GM20000 (cell line): ENCODE measurements around the gene BTBD2.
"Not testable (repeated sequence)": the region's sequence is repeated elsewhere in the genome, so short reads cannot be mapped to it uniquely, and the experiment has no call there.

ENCODE experiments used
- DNase-seq: peaks from one replicate; pipeline ENCODE4 v3.0.0; 2012; ENCODE audit warnings: low spot score
- CTCF ChIP-seq: IDR thresholded peaks from 2 replicates; pipeline ENCODE4 v1.5.1; 2012; ENCODE audit warnings: mild to moderate bottlenecking, control low read depth; ENCODE audit errors: extremely low read depth, missing control alignments

The BTBD2 gene

DNA sequence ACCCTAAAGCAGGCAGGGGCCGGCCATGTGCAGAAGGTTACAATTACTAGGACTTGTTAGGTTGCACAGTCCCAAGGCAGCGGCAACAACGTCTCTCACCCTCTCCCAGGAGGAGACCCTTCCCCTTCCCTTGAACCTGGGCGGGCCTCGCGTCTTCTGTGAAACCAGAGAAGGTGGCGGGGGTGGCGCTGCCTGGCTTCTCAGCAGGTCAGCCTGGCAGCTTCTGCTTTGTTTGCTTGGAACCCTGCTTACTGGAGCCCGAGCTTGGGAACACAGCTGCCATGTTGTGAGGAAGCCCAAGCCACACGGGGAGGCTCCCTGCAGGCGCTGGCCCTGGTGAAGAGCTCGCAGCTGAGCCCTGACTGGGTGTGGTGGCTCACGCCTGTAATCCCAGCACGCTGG lies 20.1 kb upstream of the BTBD2 start:
- no peak for TF ChIP-seq CTCF
- DNase-seq, result no peak

DNA sequence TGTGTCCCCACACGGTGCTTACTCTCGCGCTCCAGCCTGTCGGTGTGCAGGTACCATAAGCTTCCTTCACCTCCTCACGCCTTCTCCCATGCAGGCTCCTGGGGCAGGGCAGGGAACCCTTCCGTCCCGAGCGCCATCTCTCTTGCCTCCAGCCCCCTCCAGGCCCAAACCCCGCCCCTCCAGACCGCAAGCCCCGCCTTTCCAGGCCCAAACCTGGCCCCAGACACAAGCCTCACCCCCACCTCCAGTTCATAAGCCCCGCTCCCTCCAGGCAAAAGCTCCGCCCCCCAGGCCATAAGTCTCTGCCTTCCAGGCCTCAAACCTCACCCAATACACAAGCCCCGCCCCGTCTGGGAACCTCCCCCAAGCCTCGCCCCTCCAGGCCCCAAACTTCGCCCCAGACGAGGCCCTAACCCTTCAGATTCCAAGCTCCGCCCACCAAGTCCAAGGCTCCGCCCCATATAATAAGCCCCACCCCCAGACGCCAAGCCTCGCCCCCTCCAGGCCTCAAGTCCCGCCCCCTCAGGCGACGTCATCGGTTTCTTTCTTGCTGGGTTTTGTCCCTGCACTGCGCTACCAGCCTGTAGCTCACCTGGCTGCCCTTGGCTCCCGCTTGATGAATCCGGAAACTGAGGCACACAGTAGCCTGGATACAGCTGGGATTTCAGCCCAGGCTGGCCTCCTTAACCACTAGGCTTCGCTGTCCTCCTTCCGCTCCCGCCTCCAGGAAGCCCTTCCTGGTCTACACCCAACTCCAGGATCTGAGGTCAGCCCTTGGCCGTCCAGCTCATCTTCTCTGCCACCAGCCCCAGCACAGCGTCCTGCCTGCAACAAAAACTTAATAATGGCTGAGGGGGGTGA lies 19.4 kb upstream of the BTBD2 start:
- DNase-seq, result peak; percentile 81
- no peak for TF ChIP-seq CTCF

DNA sequence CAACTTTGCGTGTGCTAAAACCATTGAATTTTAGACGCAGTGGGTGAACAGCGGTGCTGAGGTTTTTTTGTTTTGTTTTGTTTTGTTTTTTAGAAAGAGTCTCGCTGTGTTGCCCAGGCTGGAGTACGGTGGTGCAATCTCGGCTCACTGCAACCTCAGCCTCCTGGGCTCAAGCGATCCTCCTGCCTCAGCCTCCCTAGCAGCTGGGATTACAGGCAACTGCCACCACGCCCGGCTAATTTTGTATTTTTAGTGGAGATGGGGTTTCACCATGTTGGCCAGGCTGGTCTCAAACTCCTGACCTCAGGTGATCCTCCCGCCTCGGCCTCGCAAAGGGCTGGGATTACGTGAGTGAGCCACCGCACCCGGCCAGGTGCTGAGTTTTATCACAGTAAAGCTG lies 18.7 kb upstream of the BTBD2 start:
- DNase-seq, result not testable (repeated sequence)

- TF ChIP-seq CTCF, result no peak
- DNase-seq, result no peak
Measured at GRCh38 chr19:2033825-2034159, 18.3 kb upstream of the BTBD2 start.

DNA sequence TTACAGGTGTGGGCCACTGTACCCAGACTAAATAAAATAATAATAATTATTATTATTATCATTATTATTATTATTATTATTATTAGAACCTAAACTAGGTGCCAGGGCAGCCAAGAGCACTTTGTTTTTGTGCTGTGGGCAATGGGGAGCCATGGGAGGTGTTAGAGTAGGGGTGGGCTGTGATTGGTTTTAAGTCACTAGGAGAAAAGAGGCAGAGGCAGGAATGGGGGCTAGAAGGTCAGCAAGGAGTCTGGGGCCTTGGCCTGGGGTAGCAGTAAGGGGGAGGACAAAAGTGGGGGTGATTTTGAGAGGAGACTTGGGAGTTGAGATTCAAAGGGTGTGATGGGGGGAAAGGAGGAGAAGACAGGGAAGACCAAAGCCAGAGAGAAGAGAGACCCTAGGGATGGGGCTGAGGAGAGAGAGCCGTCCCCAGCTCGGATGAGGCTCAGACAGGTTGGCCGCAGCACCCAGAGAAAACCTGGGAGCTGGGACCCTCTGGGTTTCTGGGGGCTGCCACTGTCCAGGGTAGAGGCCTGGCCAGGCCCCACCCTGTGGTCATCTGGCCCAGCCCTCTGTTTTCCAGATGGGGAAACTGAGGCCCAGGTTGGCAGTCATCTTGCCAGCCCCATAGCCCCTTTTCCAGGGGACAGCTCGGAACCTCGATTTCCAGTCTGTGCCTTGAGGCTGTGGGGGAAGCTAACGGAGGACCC lies 17.8 kb upstream of the BTBD2 start:
- no peak for DNase-seq
- TF ChIP-seq CTCF, result no peak

DNA sequence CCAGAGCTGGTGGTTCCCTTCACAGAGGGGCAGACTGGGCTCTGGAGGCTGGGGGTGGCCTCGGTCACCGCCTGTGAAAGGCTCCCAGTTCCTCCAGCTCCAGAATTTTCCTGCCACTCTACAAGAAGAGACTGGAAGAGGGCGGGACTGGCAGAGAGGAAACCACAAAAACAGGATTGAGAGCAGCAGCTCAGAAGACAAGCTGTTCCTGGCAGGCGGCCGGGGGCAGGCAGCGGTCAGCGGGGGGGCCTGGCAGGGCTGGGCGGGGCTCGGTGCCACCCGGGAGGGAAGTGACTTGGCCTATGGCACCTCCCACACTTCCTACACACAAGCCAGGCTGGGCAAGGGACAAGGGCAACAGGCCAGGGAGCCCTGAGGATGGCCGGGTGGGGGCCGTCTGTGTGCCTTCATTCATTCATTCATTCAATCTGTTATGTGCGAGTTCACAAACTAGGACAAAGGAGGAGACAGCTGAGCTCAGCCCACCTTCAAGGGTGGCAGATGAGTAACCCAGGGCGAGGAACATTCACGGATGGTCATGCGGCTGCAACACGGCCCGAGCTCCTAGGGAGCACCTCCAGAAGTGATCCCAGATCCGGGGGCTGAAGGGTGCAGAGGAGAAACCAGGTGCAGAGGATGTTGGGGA lies 16.9 kb upstream of the BTBD2 start:
- TF ChIP-seq CTCF, result no peak

DNA sequence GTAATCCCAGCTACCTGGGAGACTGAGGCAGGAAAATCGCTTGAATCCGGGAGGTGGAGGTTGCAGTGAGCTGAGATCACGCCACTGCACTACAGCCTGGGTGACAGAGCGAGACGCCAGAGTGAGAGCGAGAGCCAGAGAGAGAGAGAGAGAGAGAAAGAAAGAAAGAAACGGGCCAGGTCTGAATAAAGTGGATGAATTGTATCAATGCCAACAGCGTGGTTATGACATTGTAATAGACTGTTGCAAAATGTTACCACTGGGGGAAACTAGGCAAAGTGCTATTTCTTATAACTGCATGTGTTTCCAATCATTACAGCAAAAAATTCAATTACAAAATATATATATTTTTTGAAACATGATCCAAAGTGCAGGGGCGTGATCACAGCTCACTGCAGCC lies 11.8 kb upstream of the BTBD2 start:
- TF ChIP-seq CTCF, result no peak
- DNase-seq, result no peak

More for the DNA sequence above, 16.9 kb upstream of the BTBD2 start:
- DNase-seq, result no peak
